ENCODE measurements around the gene COL11A2. TPM values are rescaled to one million over a fixed set of nuclear protein-coding genes. Genes with fewer than 3 reads are reported as not detected.
"Not testable (repeated sequence)": the region's sequence is repeated elsewhere in the genome, so short reads cannot be mapped to it uniquely, and the experiment has no call there.

COL11A2 gene
- total RNA-seq, 1 experiment from 2014 or later, result 0.42 TPM

- no peak for DNase-seq (ENCODE audit: low read depth, low spot score)
- in situ Hi-C loops (cut with HindIII; ENCODE audit: low pct_unique_long_range_greater_than_20kb, low sequenced_read_pairs), result no loop called here
Measured at GRCh38 chr6:33167374-33168283, 24.6 kb downstream of the COL11A2 start.

- DNase-seq (ENCODE audit: low read depth, low spot score), result no peak
- in situ Hi-C loops (cut with HindIII; ENCODE audit: low pct_unique_long_range_greater_than_20kb, low sequenced_read_pairs), result no loop called here
Measured at GRCh38 chr6:33166811-33167210, 25.5 kb downstream of the COL11A2 start.

GRCh38 chr6:33166363-33166762 is 25.9 kb downstream of the COL11A2 start:
- in situ Hi-C loops (cut with HindIII; ENCODE audit: low pct_unique_long_range_greater_than_20kb, low sequenced_read_pairs), result no loop called here

GRCh38 chr6:33165581-33166258 is 26.5 kb downstream of the COL11A2 start:
- in situ Hi-C loops (cut with HindIII; ENCODE audit: low pct_unique_long_range_greater_than_20kb, low sequenced_read_pairs), result no loop called here
- no peak for DNase-seq (ENCODE audit: low read depth, low spot score)

More at GRCh38 chr6:33166363-33166762, 25.9 kb downstream of the COL11A2 start:
- no peak for DNase-seq (ENCODE audit: low read depth, low spot score)

GRCh38 chr6:33164665-33165373 is 27.4 kb downstream of the COL11A2 start:
- in situ Hi-C loops (cut with HindIII; ENCODE audit: low pct_unique_long_range_greater_than_20kb, low sequenced_read_pairs), result no loop called here
- DNase-seq (ENCODE audit: low read depth, low spot score), result no peak

GRCh38 chr6:33164176-33164575 is 28.1 kb downstream of the COL11A2 start:
- in situ Hi-C loops (cut with HindIII; ENCODE audit: low pct_unique_long_range_greater_than_20kb, low sequenced_read_pairs), result no loop called here
- no peak for DNase-seq (ENCODE audit: low read depth, low spot score)

- DNase-seq (ENCODE audit: low read depth, low spot score), result no peak
- in situ Hi-C loops (cut with HindIII; ENCODE audit: low pct_unique_long_range_greater_than_20kb, low sequenced_read_pairs), result no loop called here
Measured at GRCh38 chr6:33163540-33163939, 28.7 kb downstream of the COL11A2 start.

- peak; percentile 69 for DNase-seq (ENCODE audit: low read depth, low spot score)
- in situ Hi-C loops (cut with HindIII; ENCODE audit: low pct_unique_long_range_greater_than_20kb, low sequenced_read_pairs), result no loop called here
Measured at GRCh38 chr6:33161354-33162331, 30.6 kb downstream of the COL11A2 start.

- in situ Hi-C loops (cut with HindIII; ENCODE audit: low pct_unique_long_range_greater_than_20kb, low sequenced_read_pairs), result no loop called here
- DNase-seq (ENCODE audit: low read depth, low spot score), result peak; percentile 97
Measured at GRCh38 chr6:33160728-33161344, 31.4 kb downstream of the COL11A2 start.

- in situ Hi-C loops (cut with HindIII; ENCODE audit: low pct_unique_long_range_greater_than_20kb, low sequenced_read_pairs), result no loop called here
Measured at GRCh38 chr6:33160096-33160495, 32.2 kb downstream of the COL11A2 start.

GRCh38 chr6:33156964-33157363 is 35.3 kb downstream of the COL11A2 start:
- in situ Hi-C loops (cut with HindIII; ENCODE audit: low pct_unique_long_range_greater_than_20kb, low sequenced_read_pairs), result no loop called here
- DNase-seq (ENCODE audit: low read depth, low spot score), result no peak

More at GRCh38 chr6:33160096-33160495, 32.2 kb downstream of the COL11A2 start:
- no peak for DNase-seq (ENCODE audit: low read depth, low spot score)

- DNase-seq (ENCODE audit: low read depth, low spot score), result no peak
- in situ Hi-C loops (cut with HindIII; ENCODE audit: low pct_unique_long_range_greater_than_20kb, low sequenced_read_pairs), result no loop called here
Measured at GRCh38 chr6:33156561-33156960, 35.7 kb downstream of the COL11A2 start.

- in situ Hi-C loops (cut with HindIII; ENCODE audit: low pct_unique_long_range_greater_than_20kb, low sequenced_read_pairs), result no loop called here
- no peak for DNase-seq (ENCODE audit: low read depth, low spot score)
Measured at GRCh38 chr6:33154349-33154748, 37.9 kb downstream of the COL11A2 start.

- in situ Hi-C loops (cut with HindIII; ENCODE audit: low pct_unique_long_range_greater_than_20kb, low sequenced_read_pairs), result no loop called here
- no peak for DNase-seq (ENCODE audit: low read depth, low spot score)
Measured at GRCh38 chr6:33151050-33151449, 41.2 kb downstream of the COL11A2 start.

- in situ Hi-C loops (cut with HindIII; ENCODE audit: low pct_unique_long_range_greater_than_20kb, low sequenced_read_pairs); DNase-seq (ENCODE audit: low read depth, low spot score): not testable (repeated sequence)
Measured at GRCh38 chr6:33150560-33150959, 41.7 kb downstream of the COL11A2 start.

GRCh38 chr6:33147807-33148666 is 44.2 kb downstream of the COL11A2 start:
- in situ Hi-C loops (cut with HindIII; ENCODE audit: low pct_unique_long_range_greater_than_20kb, low sequenced_read_pairs), result no loop called here
- DNase-seq (ENCODE audit: low read depth, low spot score), result peak; percentile 69

Data from SK-MEL-5 (cell line).